Hepatocyte (in vitro differentiated cells): ENCODE results near the gene TWIST2. TPM values are rescaled to one million over a fixed set of nuclear protein-coding genes. Genes with fewer than 3 reads are reported as not detected.

ENCODE experiments used
- DNase-seq: peaks from one replicate; pipeline ENCODE4 v3.0.0-alpha.2; 2016; ENCODE audit warnings: low spot score
- H2AFZ ChIP-seq: fragments of 200-600 bp; sonication (generic); 2 replicates; pipeline ENCODE4 v1.6.0; 2016; ENCODE audit warnings: antibody characterized with exemption, mild to moderate bottlenecking
- H3K27ac ChIP-seq: fragments of 200-600 bp; sonication (generic); 2 replicates; pipeline ENCODE4 v1.5.1; 2016; ENCODE audit warnings: mild to moderate bottlenecking
- H3K27me3 ChIP-seq: fragments of 200-600 bp; sonication (generic); 2 replicates; pipeline ENCODE4 v1.6.1; 2016
- H3K36me3 ChIP-seq: fragments of 200-600 bp; sonication (generic); replicated peaks from 2 replicates; pipeline ENCODE4 v1.5.1; 2016; ENCODE audit warnings: low read depth; ENCODE audit not compliant: insufficient read depth
- H3K4me1 ChIP-seq: fragments of 200-600 bp; sonication (generic); 2 replicates; pipeline ENCODE4 v1.5.1; 2016; ENCODE audit warnings: mild to moderate bottlenecking, moderate library complexity; ENCODE audit not compliant: insufficient read depth
- H3K4me2 ChIP-seq: fragments of 200-600 bp; sonication (generic); 2 replicates; pipeline ENCODE4 v1.6.0; 2016
- H3K4me3 ChIP-seq: fragments of 200-600 bp; sonication (generic); 2 replicates; pipeline ENCODE4 v1.5.1; 2016; ENCODE audit warnings: mild to moderate bottlenecking
- H3K79me2 ChIP-seq: fragments of 200-600 bp; sonication (generic); 2 replicates; pipeline ENCODE4 v1.6.0; 2017; ENCODE audit warnings: mild to moderate bottlenecking
- H3K9me2 ChIP-seq: fragments of 200-600 bp; sonication (generic); replicated peaks from 2 replicates; pipeline ENCODE4 v1.6.0; 2017; ENCODE audit warnings: mild to moderate bottlenecking; ENCODE audit not compliant: insufficient read depth
- H3K9me3 ChIP-seq: fragments of 200-600 bp; sonication (generic); 2 replicates; pipeline ENCODE4 v1.5.1; 2016; ENCODE audit warnings: low read depth, mild to moderate bottlenecking
- H4K20me1 ChIP-seq: fragments of 200-600 bp; sonication (generic); 2 replicates; pipeline ENCODE4 v1.6.0; 2016; ENCODE audit warnings: mild to moderate bottlenecking; ENCODE audit not compliant: insufficient read depth, poor library complexity, severe bottlenecking
- CTCF ChIP-seq: fragments of 200-600 bp; sonication (generic); IDR thresholded peaks from 2 replicates; pipeline ENCODE4 v1.5.1; 2016; ENCODE audit warnings: antibody characterized with exemption, mild to moderate bottlenecking; ENCODE audit not compliant: poor library complexity
- EZH2 ChIP-seq: fragments of 200-600 bp; sonication (generic); IDR thresholded peaks from 2 replicates; pipeline ENCODE4 v1.6.1; 2016; ENCODE audit warnings: antibody characterized with exemption, mild to moderate bottlenecking, borderline replicate concordance
- EZH2phosphoT487 ChIP-seq: fragments of 200-600 bp; sonication (generic); IDR thresholded peaks from one replicate; pipeline ENCODE4 v1.6.1; 2018; ENCODE audit warnings: antibody characterized with exemption, mild to moderate bottlenecking, low read depth, moderate library complexity; ENCODE audit not compliant: unreplicated experiment, severe bottlenecking
- WGBS: methylation state at CpG from one replicate; pipeline ENCODE4 v1.1.6; 2016; ENCODE audit warnings: low lambda C conversion rate; ENCODE audit errors: missing lambda C conversion rate; 5-methylcytosine and 5-hydroxymethylcytosine counted together
- polyA plus RNA-seq: library from polyadenylated mRNA; unstranded; fragments of >200 nt; fragmentation: Nextera tagmentation; extraction: Ambion mirVana; gene quantifications from 2 replicates; pipeline ENCODE4 v1.2.1, GENCODE V29; 2016
- total RNA-seq: library from RNA; depleted of rRNA; stranded (reverse); fragments of >200 nt; gene quantifications from 2 replicates; pipeline ENCODE4 v1.2.3, GENCODE V29; 2014

The TWIST2 gene
- total and polyA plus RNA-seq, 2 experiments from 2014 or later, result 13.5 to 19.7 TPM

GRCh38 chr2:238906254-238906935 is 58.5 kb downstream of the TWIST2 start:
- no peak for TF ChIP-seq EZH2
- TF ChIP-seq CTCF, result no peak
- no peak for TF ChIP-seq EZH2phosphoT487
- Histone ChIP-seq H3K9me3 (no peaks in the 10 kb centered on the region), H4K20me1 (no peaks in the 10 kb centered on the region), H3K27ac (no peak overlapping the region), H3K36me3 (no peaks in the 10 kb centered on the region), H3K4me3 (no peak overlapping the region), H3K4me2 (no peak overlapping the region), H3K4me1 (no peaks in the 10 kb centered on the region), H2AFZ (no peak overlapping the region), H3K9me2 (no peaks in the 10 kb centered on the region), H3K79me2 (no peaks in the 10 kb centered on the region), H3K27me3 (no peaks in the 10 kb centered on the region)
- WGBS, result 86% methylated on average over 20 of the region's 20 CpGs
- no peak for DNase-seq

DNA sequence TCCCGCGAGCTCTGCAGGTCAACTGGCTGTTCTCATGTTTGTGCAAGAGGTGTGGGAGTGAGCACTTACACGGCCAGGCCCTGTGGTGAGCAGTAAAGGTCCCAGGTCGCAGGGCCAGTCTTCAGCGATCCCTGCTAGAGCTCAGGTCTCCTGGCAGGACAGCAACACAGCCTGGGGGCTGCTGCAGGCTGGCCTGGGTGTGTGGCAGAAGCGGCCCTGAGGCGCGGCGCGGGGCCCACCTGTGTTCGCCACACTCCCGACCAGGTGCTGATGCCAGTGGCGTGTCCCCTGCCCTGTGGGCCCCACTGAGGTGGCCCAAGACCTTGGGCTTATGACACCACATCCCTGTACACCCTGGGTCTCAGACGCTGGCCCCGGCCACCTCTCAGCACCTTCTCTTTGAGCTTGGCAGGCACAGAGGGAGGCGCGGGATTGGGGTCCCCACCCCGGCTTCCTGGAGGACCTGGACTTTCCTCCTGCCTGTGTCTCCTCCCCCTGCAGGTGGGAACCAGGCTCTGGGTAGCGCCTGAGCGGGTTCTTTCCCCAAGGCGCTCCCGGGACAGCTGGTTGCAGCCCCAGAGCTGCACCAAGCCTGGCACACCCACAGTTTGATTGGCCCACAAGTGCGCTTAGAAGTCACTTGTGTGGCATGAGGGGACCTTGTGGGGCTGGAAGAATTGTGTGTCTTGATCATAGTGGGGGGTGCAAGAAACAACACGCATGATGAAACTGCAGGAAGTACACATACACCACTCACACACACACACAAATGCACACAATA is 59.2 kb downstream of the TWIST2 start:
- H3K27me3 ChIP-seq, result no peaks in the 10 kb centered on the region
- H4K20me1 ChIP-seq, result no peaks in the 10 kb centered on the region
- no peaks in the 10 kb centered on the region for H3K36me3 ChIP-seq
- H3K9me3 ChIP-seq, result no peaks in the 10 kb centered on the region
- H3K9me2 ChIP-seq, result no peaks in the 10 kb centered on the region
- 83% methylated on average over 23 of the region's 24 CpGs for WGBS
- H3K4me1 ChIP-seq, result no peaks in the 10 kb centered on the region
- H3K79me2 ChIP-seq, result no peaks in the 10 kb centered on the region
- H3K27ac ChIP-seq, result no peak overlapping the region
- H2AFZ ChIP-seq, result no peak overlapping the region
- no peak overlapping the region for H3K4me2 ChIP-seq
- no peak overlapping the region for H3K4me3 ChIP-seq
- TF ChIP-seq CTCF (no peak), EZH2phosphoT487 (no peak), EZH2 (no peak)
- DNase-seq, result no peak

- Histone ChIP-seq H3K9me2 (no peaks in the 10 kb centered on the region), H3K4me2 (no peak overlapping the region), H3K79me2 (no peaks in the 10 kb centered on the region), H3K27me3 (no peaks in the 10 kb centered on the region), H3K4me3 (no peak overlapping the region), H2AFZ (no peak overlapping the region), H3K4me1 (no peaks in the 10 kb centered on the region), H3K9me3 (no peaks in the 10 kb centered on the region), H3K27ac (no peak overlapping the region), H4K20me1 (no peaks in the 10 kb centered on the region), H3K36me3 (no peaks in the 10 kb centered on the region)
- TF ChIP-seq EZH2 (no peak), CTCF (no peak), EZH2phosphoT487 (no peak)
- 100% methylated on average over 5 of the region's 5 CpGs for WGBS
- DNase-seq, result no peak
Measured at GRCh38 chr2:238907717-238908173, 59.9 kb downstream of the TWIST2 start.
